Astrocyte (in vitro differentiated cells and primary cell): Measurements from ENCODE around the gene MT4.

Experiments
- EZH2 ChIP-seq: IDR thresholded peaks from 2 replicates; pipeline ENCODE4 v1.6.1; 2012; ENCODE audit warnings: mild to moderate bottlenecking, low read length, inconsistent platforms; ENCODE audit not compliant: insufficient read depth
- TF ChIP-seq, protein P1 (sequence below): IDR thresholded peaks from 2 replicates; pipeline ENCODE4 v1.5.1; 2011; ENCODE audit warnings: low read depth, mild to moderate bottlenecking, inconsistent platforms, low read length, moderate library complexity; ENCODE audit not compliant: insufficient read depth

DNA sequence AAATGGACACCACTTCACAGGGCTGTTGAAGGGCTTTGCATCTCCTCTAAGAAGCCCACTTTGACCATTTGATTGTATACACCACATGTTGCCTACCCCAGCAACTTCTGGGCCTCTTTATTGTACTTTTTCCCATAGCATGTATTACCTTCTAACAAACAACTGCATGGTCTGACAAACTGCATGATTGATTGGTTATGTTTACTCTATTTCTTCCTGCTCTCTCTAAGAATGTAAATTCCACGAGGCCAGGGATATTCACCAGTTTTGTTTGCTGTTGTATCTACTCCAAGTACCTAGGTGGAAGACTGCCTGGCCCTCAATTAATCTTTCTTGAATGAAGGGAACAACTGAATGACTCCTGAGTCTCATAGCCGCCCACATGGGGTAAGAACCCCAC lies 22.8 kb upstream of the MT4 start:
- no peak for TF ChIP-seq EZH2
- TF ChIP-seq, protein P1, sequence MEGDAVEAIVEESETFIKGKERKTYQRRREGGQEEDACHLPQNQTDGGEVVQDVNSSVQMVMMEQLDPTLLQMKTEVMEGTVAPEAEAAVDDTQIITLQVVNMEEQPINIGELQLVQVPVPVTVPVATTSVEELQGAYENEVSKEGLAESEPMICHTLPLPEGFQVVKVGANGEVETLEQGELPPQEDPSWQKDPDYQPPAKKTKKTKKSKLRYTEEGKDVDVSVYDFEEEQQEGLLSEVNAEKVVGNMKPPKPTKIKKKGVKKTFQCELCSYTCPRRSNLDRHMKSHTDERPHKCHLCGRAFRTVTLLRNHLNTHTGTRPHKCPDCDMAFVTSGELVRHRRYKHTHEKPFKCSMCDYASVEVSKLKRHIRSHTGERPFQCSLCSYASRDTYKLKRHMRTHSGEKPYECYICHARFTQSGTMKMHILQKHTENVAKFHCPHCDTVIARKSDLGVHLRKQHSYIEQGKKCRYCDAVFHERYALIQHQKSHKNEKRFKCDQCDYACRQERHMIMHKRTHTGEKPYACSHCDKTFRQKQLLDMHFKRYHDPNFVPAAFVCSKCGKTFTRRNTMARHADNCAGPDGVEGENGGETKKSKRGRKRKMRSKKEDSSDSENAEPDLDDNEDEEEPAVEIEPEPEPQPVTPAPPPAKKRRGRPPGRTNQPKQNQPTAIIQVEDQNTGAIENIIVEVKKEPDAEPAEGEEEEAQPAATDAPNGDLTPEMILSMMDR = no peak
